ENCODE results near the gene BID.

DNA sequence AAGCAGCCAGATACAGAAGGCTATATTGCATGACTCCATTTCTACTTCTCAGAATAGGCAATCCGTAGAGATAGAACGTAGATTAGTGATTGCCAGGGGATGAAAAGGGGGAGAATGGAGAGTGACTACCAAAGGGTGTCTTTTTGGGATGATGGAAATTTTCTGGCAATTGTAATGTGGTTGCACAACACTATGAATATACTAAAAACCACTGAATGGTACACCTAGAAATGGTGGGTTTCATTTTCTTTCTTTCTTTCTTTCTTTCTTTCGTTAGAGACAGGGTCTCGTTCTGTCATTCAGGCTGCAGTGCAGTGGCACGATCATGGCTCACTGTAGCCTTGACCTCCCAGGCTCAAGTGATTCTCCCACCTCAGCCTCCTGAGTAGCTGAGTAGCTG lies 54.4 kb downstream of the BID start:
- TF ChIP-seq, protein P1, sequence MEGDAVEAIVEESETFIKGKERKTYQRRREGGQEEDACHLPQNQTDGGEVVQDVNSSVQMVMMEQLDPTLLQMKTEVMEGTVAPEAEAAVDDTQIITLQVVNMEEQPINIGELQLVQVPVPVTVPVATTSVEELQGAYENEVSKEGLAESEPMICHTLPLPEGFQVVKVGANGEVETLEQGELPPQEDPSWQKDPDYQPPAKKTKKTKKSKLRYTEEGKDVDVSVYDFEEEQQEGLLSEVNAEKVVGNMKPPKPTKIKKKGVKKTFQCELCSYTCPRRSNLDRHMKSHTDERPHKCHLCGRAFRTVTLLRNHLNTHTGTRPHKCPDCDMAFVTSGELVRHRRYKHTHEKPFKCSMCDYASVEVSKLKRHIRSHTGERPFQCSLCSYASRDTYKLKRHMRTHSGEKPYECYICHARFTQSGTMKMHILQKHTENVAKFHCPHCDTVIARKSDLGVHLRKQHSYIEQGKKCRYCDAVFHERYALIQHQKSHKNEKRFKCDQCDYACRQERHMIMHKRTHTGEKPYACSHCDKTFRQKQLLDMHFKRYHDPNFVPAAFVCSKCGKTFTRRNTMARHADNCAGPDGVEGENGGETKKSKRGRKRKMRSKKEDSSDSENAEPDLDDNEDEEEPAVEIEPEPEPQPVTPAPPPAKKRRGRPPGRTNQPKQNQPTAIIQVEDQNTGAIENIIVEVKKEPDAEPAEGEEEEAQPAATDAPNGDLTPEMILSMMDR (IDR thresholded peaks at IDR 0.05; ENCODE audit: low read length) = no peak
- TF ChIP-seq EZH2 (IDR thresholded peaks at IDR 0.05; ENCODE audit: borderline replicate concordance, low read length) = no peak
